ENCODE measurements around the gene ASXL2.

Gene ASXL2

GRCh38 chr2:25822190-25823117 lies 55.8 kb downstream of the ASXL2 start:
- TF ChIP-seq EZH2phosphoT487 (conservative IDR thresholded peaks at IDR 0.05; ENCODE audit: low read length) (no peak), CTCF (IDR thresholded peaks at IDR 0.05; ENCODE audit: insufficient read depth, low read length, poor library complexity, severe bottlenecking) (no peak)
- Histone ChIP-seq H4K20me1 (ENCODE audit: low read depth, low read length) (no peaks in the 10 kb centered on the region; the same call in 1 of the 2 replicates), H3K27me3 (ENCODE audit: low read length) (no peaks in the 10 kb centered on the region), H3F3A (ENCODE audit: insufficient read depth) (no peaks in the 10 kb centered on the region), H3K27ac (ENCODE audit: low read depth, low read length) (no peak overlapping the region), H3K9me2 (replicated peaks; ENCODE audit: insufficient read depth, low read length) (no peaks in the 10 kb centered on the region), H2AFZ (ENCODE audit: low read depth, low read length, severe bottlenecking) (no peak overlapping the region), H3K4me3 (ENCODE audit: insufficient read depth, low read length, poor library complexity, severe bottlenecking) (no peak overlapping the region), H3K4me2 (ENCODE audit: low read depth, low read length, poor library complexity, severe bottlenecking) (no peak overlapping the region), H3K79me2 (ENCODE audit: insufficient read depth, low read length) (0 out of 2 replicates have a peak, but pooled peaks cover 3% of the 10 kb centered on the region), H3K9ac (ENCODE audit: low read length) (no peak overlapping the region), H3K36me3 (ENCODE audit: low read length) (no peaks in the 10 kb centered on the region), H3K9me3 (ENCODE audit: insufficient read depth, low read length) (no peaks in the 10 kb centered on the region)

GRCh38 chr2:25821225-25822056 lies 56.8 kb downstream of the ASXL2 start:
- no peaks in the 10 kb centered on the region for H3K9me2 ChIP-seq (replicated peaks; ENCODE audit: insufficient read depth, low read length)
- no peaks in the 10 kb centered on the region for H3F3A ChIP-seq (ENCODE audit: insufficient read depth)
- TF ChIP-seq CTCF (IDR thresholded peaks at IDR 0.05; ENCODE audit: insufficient read depth, low read length, poor library complexity, severe bottlenecking) (no peak), EZH2phosphoT487 (conservative IDR thresholded peaks at IDR 0.05; ENCODE audit: low read length) (no peak)
- no peak overlapping the region for H3K4me3 ChIP-seq (ENCODE audit: insufficient read depth, low read length, poor library complexity, severe bottlenecking)
- H3K9ac ChIP-seq (ENCODE audit: low read length) = no peak overlapping the region
- H2AFZ ChIP-seq (ENCODE audit: low read depth, low read length, severe bottlenecking) = no peak overlapping the region
- H3K79me2 ChIP-seq (ENCODE audit: insufficient read depth, low read length) = 0 out of 2 replicates have a peak, but pooled peaks cover 3% of the 10 kb centered on the region
- H3K36me3 ChIP-seq (ENCODE audit: low read length) = no peaks in the 10 kb centered on the region
- no peak overlapping the region for H3K27ac ChIP-seq (ENCODE audit: low read depth, low read length)
- no peak overlapping the region for H3K4me2 ChIP-seq (ENCODE audit: low read depth, low read length, poor library complexity, severe bottlenecking)
- no peaks in the 10 kb centered on the region; the same call in 1 of the 2 replicates for H4K20me1 ChIP-seq (ENCODE audit: low read depth, low read length)
- H3K27me3 ChIP-seq (ENCODE audit: low read length) = no peaks in the 10 kb centered on the region
- H3K9me3 ChIP-seq (ENCODE audit: insufficient read depth, low read length) = no peaks in the 10 kb centered on the region

- no peak overlapping the region for H3K4me3 ChIP-seq (ENCODE audit: insufficient read depth, low read length, poor library complexity, severe bottlenecking)
- no peaks in the 10 kb centered on the region; the same call in 1 of the 2 replicates for H4K20me1 ChIP-seq (ENCODE audit: low read depth, low read length)
- H3K4me2 ChIP-seq (ENCODE audit: low read depth, low read length, poor library complexity, severe bottlenecking) = no peak overlapping the region
- no peak overlapping the region for H3K27ac ChIP-seq (ENCODE audit: low read depth, low read length)
- no peaks in the 10 kb centered on the region for H3K9me3 ChIP-seq (ENCODE audit: insufficient read depth, low read length)
- no peaks in the 10 kb centered on the region for H3F3A ChIP-seq (ENCODE audit: insufficient read depth)
- 0 out of 2 replicates have a peak, but pooled peaks cover 3% of the 10 kb centered on the region for H3K79me2 ChIP-seq (ENCODE audit: insufficient read depth, low read length)
- no peaks in the 10 kb centered on the region for H3K36me3 ChIP-seq (ENCODE audit: low read length)
- no peaks in the 10 kb centered on the region for H3K27me3 ChIP-seq (ENCODE audit: low read length)
- no peak for TF ChIP-seq CTCF (IDR thresholded peaks at IDR 0.05; ENCODE audit: insufficient read depth, low read length, poor library complexity, severe bottlenecking)
- TF ChIP-seq EZH2phosphoT487 (conservative IDR thresholded peaks at IDR 0.05; ENCODE audit: low read length) = no peak
- H3K9me2 ChIP-seq (replicated peaks; ENCODE audit: insufficient read depth, low read length) = no peaks in the 10 kb centered on the region
- no peak overlapping the region for H2AFZ ChIP-seq (ENCODE audit: low read depth, low read length, severe bottlenecking)
- no peak overlapping the region for H3K9ac ChIP-seq (ENCODE audit: low read length)
These were observed 58.7 kb downstream of the ASXL2 start for GRCh38 chr2:25819597-25820039.
